NCI-H128 (cell line): ENCODE measurements around the gene PPM1M.
"Not testable (repeated sequence)": the region's sequence is repeated elsewhere in the genome, so short reads cannot be mapped to it uniquely, and the experiment has no call there.

Experiments used
- DNase-seq: peaks from one replicate; lab custom pipeline; 2025; ENCODE audit not compliant: unreplicated experiment; lab: John Stamatoyannopoulos, UW

Gene PPM1M

DNA sequence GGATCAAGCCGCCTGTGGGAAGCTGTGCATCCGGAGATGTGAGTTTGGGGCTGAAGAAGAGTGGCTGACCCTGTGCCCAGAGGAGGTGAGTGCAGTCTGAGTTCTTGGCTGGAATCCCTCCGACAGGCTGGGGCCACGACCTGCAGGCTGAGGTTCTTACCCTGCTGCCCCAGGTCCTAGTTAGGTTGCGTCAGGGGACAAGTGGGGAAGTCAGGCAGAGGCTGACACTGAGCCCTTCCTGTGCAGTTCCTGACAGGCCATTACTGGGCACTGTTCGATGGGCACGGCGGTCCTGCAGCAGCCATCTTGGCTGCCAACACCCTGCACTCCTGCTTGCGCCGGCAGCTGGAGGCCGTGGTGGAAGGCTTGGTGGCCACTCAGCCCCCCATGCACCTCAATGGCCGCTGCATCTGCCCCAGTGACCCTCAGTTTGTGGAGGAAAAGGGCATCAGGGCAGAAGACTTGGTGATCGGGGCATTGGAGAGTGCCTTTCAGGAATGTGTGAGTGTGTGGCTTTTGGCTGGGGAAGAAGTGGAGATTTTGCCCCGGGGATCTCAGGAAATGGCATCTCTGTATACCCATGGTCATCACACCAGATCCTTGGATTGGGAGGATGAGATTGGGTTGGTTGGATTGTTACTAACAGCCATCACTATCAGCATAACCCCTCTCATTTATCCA lies 1.3 kb downstream of the PPM1M start:
- DNase-seq, result no peak

DNA sequence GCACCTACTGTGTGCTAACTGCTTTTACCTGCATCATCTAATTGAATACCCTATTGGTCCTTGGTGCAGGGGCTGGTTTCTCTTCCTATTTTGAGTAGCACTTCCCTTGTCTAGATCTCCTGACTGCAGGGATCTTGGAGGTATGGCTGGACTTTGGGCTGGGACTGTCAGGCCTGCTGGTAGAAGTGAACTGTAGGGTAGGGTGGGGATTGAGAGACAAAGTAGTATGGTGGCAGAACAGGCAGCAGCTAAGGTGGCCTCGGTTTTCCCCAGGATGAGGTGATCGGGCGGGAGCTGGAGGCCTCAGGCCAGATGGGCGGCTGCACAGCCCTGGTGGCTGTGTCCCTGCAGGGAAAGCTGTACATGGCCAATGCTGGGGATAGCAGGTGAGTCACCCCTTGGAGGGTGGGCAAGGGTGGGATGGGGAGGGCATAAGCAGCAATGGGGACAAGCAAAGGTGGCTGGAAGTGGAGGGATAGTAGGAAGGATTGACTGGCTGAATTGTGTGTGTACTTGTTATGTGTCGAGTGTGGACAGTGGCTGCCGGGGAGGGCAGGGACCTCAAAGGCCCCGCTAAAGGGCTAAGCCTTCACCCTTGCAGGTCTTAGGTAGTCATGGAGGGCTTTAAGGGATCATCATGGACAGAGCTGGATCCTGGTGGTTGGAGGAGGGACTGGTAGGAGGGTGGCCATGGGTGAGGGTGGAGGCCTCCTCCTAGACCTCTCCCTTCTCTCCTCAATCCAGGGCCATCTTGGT lies 2.0 kb downstream of the PPM1M start:
- DNase-seq, result no peak

DNA sequence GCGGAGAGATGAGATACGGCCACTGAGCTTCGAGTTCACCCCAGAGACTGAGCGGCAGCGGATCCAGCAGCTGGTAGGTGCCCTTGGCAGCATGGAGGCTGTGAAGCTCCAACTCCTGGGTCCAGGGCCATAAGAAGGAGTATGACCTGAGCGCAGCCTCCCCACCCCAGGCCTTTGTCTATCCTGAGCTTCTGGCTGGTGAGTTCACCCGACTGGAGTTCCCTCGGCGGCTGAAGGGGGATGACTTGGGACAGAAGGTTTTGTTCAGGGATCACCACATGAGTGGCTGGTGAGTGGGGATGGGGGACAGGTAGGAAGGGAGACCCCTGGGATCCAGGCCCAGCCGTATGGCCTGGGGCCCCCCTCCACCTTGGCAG lies 2.6 kb downstream of the PPM1M start:
- DNase-seq, result no peak

DNA sequence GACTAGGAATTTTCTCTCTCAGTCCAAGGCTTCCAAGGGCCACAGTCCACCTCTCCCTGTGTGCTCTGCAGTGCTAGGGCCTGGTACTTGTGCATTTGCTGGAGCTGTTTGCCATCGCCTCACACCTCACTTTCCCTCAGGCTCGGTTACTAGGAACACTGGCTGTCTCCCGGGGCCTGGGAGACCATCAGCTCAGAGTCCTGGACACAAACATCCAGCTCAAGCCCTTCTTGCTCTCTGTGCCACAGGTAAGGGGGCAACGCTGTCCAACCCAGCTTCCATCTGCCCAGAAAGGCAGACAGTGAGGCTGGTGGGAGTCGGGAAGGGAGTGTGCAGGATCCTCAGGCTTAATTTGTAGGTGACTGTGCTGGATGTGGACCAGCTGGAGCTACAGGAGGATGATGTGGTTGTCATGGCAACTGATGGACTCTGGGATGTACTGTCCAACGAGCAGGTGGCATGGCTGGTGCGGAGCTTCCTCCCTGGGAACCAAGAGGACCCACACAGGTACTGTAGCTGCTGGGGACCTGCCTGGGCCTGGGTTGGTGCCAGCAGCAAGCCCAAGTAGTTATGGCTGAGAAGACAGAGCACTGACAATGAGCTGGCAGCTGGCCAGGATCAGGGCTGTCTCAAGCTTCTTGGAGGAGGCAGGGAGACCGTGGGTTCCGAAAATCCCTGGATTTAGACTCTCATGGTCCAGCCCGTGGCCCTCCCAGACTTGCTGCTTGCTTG lies 3.4 kb downstream of the PPM1M start:
- DNase-seq, result no peak

DNA sequence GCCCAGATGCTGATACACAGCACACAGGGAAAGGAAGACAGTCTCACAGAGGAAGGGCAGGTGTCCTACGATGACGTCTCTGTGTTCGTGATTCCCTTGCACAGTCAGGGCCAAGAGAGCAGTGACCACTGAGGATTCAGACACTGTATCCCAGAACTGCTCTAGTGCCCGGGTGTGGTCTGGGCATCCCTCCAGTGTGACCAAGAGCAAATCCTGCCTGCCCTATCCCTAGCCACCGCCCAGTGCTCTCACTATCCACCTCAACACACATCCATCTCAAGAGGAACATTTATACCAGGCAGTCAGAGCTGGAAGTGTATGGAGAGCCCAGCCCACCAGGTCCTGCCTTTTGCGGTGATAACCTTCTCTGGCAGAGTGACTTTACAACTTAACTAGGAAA lies 4.1 kb downstream of the PPM1M start:
- DNase-seq, result no peak

DNA sequence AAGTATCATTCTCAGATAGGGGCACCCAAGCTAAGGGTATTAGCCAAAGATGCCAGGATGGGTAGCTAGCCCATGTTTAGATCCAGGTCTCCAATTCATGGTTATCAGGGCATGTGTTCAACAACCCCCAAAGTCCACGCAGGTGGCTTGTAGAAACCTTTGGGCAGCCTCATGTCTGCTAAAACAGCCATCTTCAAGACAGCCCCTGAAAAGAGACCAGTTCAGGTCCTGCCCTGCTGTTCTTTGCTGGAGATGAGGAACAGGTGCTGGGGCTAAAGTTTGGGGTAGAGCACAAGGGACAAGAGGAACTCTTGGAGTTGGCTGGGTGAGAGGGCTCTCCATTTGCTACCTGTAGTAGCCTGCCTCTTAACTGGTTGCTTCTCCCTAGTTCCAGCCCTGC lies 4.6 kb downstream of the PPM1M start:
- DNase-seq, result no peak

DNA sequence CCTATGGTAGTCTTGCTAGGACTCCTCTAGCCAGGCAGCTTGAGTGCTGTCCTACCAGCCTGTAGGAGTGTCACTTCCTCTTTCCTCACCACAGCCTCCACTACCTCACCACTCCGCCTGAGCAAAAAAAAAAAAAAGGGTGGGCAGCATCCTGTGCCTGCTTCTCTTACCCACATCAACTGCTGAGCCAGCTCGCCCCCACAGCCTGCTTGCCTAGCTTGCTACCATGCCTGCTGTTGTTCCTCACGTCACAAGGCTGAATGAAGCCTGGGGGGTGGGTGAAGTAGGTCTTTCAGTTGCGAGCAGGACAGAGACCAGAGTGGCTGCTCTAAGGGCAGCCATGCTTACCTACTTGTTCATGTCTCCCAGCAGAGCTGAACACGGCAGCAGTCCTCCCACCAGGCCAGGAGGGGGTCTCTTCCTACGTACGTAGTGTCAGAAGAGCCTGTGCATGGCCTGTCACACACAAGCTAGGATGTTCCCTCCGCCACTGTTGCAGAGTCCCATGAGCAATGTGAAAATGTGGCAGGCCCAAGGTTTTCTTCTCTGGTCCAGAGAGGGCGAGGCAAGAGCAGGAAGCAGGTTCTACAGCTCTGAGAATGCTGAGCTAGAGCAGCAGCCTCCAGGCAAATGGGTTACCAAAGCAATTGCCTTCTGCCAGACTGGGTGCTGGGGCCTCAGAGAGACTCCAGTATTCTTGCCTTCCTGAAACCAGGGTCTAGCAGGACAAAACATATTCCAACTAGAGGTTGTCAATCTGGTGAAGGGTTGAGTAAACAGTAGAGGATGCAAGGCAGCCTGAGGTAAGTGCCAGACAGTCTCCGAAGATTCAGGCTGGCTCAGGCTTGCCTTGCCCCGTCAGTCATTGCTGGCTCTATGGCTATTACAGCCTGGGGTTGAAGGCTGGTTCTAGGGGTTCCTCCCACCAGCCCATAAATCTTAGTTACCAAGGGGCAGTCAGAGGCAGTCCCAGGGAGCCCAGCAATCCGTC lies 8.1 kb downstream of the PPM1M start:
- no peak for DNase-seq

DNA sequence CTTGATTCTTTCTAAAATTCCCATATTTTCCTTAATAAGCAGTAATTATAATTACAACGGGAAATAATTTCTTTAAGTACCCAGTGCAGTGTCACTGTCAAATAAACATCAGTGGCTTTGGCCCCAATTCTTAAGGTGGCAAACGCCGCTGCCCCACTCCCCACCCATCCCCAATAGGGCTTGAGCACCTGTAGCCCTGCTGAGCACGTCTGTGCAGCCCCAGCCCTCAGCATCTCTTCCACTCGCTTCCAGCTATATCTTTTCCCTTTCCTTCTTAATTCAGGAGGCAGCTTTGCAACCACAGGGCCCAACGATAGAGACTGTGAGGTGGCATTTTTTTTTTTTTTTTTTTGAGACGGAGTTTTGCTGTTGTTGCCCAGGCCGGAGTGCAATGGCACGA lies 9.0 kb downstream of the PPM1M start:
- no peak for DNase-seq

DNA sequence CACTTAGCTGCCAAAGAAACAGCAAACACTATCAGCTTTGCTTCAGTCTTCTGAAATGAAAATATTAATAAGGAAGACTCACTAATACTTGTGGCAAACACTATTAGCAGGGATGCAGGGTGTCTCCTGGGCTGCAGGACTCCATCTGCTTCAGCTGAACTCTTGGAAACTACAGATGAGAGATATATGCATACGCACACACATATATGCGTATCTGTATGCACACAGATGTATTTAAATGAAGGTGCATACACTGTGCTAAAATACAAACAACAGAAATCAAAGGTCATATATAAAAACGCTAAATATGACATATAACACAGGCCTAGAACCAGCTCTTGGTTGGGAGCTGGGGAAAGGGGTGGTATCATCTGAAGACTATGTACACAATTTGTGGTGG lies 10.6 kb downstream of the PPM1M start:
- no peak for DNase-seq

DNA sequence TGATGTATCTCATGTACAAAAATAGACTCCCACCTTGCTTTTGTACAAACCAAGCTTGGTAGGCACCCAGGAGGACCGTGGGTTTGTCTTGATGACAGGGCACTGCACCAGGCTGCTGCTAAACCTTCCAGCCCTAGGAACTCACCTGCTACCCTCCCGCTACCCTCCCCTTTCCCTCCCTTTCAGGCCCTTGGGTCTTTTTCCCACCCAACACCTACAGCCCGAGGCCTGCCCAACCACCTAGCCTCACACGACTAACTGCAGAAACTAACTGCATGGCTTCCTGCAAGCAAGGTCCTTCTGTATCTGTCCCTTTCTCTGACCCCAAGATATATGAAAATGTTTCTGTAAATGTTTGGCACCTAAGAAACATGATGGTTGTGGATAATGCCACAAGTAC lies 11.1 kb downstream of the PPM1M start:
- no peak for DNase-seq

DNA sequence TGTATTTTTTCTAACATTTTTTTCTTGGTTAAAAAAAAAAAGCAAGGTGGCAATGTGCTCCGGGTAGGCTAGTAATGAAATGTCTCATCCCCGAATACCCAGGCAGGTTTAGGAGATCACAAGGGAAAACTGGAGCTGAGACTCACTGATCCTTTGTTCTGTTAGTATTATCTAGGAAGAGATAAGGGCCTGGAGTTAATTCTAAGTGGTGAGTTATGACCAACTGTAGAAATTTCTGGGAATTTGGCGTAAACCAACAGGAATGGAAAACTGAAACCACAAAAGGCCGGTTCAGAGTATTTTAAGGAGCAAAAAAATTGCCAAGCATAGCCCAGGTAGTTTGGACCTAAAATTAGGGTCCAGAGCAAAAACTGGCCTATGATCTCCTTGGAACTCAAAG lies 12.4 kb downstream of the PPM1M start:
- no peak for DNase-seq

DNA sequence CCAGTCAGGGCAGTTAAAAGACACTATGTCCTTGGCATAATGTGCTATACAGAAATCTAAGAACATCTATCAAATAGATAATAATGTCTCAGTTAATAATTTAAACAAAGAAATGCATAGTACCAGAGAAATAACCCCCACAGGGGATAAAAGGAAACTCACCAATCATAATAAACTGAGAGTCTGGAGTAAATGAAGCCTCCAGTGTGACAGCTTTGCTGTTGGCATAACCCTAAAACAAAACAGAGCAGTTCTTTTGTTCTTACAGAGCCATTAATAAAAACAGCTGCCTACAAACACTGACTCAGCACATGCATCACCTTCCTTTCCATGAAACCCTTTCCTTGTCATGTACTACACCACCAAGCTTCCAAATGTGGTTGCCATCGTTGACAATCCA lies 13.5 kb downstream of the PPM1M start:
- DNase-seq, result no peak

DNA sequence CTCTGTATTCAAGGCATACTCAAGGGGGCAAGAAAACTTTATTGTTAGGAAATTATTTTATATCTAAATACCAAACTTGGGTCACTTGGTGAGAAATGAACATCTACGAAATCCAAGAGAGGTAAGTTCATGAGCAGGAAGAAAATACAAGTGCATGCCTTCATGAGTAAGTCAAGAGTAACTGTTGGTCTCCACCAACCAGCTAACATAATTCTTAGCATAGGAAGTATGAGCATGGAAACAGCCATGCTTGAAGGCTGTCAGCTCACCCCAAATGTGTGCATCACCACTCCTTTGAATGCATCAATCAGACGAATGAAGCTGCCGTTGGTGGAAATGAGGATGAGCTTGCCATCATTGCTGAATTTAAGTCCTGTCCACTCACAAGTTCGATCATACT lies 13.9 kb downstream of the PPM1M start:
- DNase-seq, result no peak

DNA sequence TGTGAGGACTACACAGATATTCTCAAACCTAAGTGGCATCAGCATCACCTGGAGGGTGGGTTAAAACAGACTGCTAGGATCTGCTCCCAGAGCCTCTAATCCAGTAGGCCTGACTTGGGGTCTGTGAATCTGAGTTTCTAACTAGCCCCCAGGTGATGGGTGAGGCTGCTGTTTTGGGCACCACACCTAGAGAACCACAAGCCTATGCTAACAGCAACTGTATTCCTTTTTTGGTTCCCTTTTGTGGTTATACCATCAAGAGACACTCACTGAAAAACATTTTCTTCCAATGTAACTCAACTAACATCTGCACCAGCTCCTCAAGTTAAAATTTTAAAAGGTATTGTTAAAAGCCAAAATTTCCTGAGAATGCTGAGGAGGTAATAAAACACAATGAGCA lies 16.9 kb downstream of the PPM1M start:
- no peak for DNase-seq

DNA sequence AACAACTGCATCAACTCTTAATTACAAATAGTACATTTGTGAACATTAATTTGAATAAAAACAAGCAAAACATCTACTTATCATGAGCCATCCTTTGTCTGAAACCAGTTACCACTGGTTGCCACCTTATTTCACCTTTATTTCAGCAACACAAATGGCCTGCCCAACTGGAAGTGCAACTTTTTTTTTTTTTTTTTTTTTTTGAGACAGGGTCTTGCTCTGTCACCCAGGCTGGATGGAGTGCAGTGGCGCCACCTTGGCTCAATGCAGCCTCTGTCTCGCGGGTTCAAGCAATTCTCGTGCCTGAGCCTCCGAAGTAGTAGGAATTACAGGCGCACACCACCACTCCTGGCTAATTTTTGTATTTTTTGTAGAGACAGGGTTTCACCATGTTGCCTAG lies 19.8 kb downstream of the PPM1M start:
- no peak for DNase-seq

DNA sequence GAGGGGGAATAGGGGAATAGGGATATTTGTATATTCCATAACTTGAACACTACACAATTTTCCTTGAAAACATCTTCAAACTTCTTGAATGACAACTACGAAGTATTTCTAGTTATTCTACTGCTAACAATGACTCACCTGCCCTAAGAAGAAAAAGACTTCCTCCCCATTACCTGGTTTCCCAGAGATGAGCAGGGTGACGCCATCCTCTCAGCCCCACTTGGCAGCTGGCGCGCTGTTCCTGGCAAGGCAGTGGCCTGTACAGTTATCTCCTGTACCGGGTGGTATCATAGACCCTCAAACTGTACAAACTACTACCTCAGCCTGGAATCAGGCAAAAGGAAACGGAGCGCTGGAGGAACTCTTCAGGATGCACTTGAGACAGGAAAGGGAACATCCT lies 22.5 kb downstream of the PPM1M start:
- no peak for DNase-seq

DNA sequence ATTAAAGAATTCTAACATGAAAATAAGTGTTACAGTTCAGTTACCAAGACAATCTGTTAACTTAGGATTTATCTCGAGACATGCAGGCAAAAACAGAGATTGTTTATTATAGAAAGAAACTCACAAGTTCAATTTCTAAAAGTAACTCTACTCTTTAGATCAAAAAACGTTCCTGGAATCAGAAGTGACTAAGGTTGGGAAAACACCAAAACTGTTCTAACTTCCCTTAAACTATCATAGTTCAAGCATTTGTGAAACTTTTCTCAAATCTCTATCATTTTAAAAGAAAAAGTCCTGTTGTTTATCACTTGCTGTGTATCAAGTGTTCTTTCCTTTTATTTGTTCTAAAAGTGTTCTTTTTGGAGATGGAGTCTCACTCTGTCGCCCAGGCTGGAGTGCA lies 24.2 kb downstream of the PPM1M start:
- DNase-seq, result no peak

DNA sequence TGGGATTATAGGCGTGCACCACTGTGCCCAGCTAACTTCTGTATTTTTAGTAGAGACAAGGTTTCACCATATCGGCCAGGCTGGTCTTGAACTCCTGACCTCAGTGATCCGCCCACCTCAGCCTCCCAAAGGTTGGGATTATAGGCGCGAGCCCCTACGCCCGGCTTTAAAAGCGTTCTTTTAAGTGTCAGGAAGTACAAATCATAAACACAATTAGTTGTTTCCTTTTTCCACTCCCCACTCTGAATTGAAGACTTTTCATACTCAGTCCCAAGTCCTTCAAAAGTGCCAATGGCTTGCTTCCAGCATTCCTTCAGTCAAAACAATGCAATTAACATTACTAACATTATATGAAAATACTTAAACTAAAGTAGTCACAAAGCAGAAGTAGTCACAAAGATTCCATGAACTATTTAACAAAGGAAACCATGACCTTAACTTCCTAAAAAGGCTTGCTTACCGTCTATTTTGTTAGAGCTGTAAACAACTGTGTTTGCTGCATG lies 24.7 kb downstream of the PPM1M start:
- DNase-seq, result no peak

DNA sequence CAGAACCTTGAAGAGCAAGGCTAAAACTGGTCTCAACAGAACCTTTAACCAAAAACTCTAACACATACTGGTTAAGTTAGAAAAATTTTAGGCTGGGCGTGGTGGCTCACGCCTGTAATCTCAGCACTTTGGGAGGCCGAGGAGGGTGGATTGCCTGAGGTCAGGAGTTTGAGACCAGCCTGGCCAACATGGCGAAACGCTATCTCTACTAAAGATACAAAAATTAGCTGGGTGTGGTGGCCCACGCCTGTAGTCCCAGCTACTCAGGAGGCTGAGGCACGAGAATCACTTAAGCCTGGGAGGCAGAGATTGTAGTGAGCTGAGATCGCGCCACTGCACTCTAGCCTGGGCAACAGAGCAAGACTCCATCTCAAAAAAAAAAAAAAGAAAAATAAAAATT lies 26.6 kb downstream of the PPM1M start:
- not testable (repeated sequence) for DNase-seq

DNA sequence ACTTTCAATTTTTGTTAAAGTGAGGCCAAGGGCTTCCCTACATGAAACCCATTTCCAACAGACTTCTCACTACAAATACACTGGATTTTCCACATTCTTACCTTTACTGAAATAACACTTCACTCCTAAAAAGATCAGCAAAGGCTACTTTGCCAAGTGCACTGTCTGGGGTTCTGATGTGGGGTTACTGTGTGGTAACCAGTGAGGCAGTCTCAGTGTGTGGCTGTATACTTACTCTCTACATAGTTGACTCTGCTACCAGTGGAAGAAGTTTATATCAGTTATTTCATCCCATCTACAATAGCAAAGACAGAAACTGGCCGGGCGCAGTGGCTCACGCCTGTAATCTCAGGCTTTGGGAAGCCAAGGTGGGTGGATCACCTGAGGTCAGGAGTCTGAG lies 27.3 kb downstream of the PPM1M start:
- DNase-seq, result no peak

DNA sequence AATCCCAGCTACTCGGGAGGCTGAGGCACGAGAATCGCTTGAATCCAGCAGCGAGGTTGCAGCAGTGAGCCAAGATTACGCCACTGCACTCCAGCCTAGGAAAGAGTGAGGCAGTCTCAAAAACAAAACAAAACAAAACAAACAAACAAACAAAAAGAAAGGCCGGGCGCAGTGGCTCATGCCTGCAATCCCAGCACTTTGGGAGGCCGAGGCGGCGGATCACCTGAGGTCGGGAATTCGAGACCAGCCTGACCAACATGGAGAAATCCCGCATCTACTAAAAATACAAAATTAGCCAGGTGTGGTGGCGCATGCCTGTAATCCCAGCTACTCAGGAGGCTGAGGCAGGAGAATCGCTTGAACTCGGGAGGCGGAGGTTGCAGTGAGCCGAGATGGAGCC lies 29.2 kb downstream of the PPM1M start:
- DNase-seq, result not testable (repeated sequence)
